NCI-H187 treated with DMSO at 0.1 percent for 48 hours (cell line): Measurements from ENCODE around the gene SELP.
A peak's percentile ranks its signal among the peaks of the same experiment; 100 is the strongest.

Source experiments
- DNase-seq: peaks from one replicate; lab custom pipeline; 2025; lab: John Stamatoyannopoulos, UW

The SELP gene

DNA sequence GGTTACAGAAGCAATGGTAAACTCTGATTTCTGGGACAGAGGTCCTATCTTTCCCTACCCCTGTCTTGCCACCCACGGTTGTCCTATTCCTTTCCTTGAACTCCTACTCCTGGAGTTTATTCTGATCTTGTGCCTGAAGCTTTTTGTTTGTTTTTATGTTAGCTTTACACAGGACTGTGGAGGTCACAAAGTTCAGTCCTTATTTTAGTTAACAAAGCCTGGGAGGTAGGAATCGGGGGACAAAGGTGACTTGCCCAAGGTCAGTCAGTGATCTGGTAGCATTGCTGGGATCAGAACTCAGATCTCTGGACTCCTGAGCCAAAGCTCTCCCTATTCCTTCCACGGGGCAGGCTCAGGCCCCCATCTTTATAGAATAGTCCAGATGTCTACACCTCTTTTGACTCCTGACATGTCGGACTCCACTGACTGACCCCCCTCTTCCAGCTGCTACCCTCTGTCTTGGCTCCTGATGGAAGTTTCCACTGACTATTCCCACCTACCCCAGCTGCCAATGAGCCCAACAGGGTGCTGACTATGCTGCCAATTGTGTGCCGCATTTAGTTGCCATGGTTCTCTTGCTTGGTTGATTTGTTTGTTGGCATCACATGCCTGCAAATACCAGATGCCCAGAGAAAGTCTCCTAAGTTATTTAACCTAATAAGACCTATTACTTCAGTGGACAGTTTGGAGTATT lies 53.5 kb downstream of the SELP start:
- no peak for DNase-seq

DNA sequence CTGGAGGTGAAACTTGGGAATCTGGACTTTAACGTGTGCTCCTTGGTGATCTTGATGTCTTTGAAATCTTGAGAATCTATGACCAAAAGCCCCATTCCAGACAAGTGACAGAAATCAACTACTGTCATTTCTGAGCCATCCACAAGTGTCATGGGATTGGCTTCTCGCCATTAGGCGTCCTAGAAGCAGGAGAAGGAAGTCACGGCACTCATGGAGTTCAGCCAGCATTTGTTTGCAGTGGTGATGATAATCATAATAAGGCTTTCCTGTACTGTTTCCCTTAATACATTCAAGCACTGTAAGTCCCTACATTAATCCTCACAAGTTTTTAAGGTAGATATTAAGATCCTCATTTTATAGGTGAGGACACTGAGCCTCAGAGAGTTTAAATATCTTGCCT lies 55.6 kb downstream of the SELP start:
- DNase-seq = no peak

- DNase-seq = no peak
Observed at GRCh38 chr1:169572187-169572586, 57.7 kb downstream of the SELP start.

- no peak for DNase-seq
Observed at GRCh38 chr1:169571450-169571849, 58.5 kb downstream of the SELP start.

GRCh38 chr1:169570172-169570574 lies 59.8 kb downstream of the SELP start:
- DNase-seq = no peak

- DNase-seq = no peak
Observed at GRCh38 chr1:169568497-169568896, 61.4 kb downstream of the SELP start.

GRCh38 chr1:169565335-169566271 lies 64.3 kb downstream of the SELP start:
- DNase-seq = no peak

- no peak for DNase-seq
Observed at GRCh38 chr1:169563650-169564049, 66.3 kb downstream of the SELP start.

DNA sequence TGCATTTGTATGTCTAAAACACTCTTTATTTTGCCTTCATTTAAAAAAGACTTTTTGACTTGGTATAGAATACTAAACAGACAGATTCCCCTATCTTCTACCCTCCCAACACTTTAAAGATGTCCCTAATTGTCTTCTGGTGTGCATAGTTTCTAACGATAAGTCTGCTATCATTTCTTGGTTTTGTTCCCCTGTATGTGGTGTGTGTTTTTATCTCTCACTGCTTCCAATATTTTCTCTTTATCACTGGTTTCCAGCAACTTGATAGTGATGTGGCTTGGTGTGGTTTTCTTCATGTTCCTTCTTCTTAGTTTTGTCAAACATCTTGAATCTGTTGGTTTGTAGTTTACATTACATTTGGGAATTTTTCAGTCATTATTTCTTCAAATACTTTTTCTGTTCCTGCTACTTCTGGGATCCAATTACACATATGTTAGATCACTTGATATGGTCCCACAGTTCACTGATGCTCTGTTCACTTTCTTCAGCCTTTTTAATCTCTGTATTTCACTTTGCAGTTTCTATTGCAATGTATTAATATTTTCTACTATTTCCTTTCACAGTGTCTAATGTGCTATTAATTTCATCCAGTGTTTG lies 66.8 kb downstream of the SELP start:
- no peak for DNase-seq

DNA sequence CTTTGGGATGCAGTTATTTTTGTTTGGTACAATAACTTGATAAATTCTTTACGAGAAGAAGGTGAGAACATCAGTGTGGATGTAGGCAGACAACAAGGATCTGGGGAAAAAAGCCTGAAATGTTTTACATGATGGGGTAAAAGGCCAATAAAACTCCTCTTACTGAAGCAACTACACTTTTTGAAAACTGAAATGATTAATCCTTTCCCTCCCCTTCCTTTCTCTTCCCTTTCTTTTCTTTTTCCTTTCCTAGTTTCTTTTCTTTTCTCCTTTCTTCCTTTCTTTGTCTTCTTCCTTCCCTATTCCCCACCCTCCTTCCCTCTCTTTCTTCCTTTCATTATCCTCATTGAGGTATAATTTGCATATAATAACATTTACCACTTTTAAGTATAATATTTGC lies 68.2 kb downstream of the SELP start:
- DNase-seq = no peak

GRCh38 chr1:169557131-169557530 lies 72.8 kb downstream of the SELP start:
- no peak for DNase-seq

- DNase-seq = no peak
Observed at GRCh38 chr1:169550294-169550693, 79.6 kb downstream of the SELP start.

DNA sequence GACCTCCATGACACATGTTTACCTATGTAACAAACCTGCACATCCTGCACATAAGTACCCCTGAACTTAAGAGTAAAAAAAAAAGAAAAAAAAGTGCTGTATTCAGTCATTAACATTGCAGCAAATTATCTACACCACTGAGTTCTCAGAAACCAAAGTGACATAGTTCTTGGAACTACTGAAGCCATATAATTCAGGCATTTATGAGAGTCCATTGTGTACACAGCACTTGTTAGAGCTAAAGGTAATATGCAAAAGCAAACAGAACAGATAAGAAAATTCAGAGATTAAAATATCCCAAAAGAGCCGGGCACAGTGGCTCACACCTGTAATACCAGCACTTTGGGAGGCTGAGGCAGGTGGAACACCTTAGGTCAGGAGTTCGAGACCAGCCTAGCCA lies 81.6 kb downstream of the SELP start:
- no peak for DNase-seq

DNA sequence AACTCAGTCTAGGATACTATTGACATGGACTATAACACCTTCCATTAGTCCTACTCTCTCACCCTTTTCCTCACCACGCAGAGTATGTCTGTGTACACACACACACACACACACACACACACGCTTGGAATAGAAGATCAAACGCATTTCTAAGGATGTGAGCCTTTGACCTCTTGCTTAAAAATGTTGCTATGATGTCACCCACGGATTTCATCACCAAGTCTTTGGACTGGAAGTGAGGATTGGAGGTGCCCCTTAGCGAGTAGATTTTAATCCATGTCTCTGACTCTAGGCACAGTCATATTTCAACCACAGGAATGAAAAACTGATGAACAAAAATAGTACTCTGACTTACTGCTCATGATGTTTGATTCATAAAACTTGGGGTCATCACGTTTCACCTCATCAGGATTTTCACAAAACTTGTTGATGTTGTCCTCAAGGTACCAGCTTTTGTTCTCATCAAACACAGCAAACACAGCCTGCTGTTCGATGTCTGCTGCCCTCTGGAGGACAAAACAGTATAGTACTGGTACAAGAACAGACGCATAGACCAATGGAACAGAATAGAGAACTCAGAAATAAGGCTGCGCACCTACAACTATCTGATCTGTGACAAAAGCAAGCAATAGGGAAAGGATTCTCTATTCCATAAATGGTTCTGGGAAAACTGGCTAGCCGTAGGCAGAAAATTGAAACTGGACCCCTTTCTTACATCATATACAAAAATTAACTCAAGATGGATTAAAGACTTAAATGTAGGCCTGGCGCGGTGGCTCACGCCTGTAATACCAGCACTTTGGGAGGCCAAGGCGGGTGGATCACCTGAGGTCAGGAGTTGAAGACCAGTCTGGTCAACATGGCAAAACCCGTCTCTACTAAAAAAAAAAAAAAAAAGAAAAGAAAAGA lies 83.6 kb downstream of the SELP start:
- DNase-seq = peak; percentile 42

- DNase-seq = no peak
Observed at GRCh38 chr1:169545472-169545871, 84.5 kb downstream of the SELP start.

DNA sequence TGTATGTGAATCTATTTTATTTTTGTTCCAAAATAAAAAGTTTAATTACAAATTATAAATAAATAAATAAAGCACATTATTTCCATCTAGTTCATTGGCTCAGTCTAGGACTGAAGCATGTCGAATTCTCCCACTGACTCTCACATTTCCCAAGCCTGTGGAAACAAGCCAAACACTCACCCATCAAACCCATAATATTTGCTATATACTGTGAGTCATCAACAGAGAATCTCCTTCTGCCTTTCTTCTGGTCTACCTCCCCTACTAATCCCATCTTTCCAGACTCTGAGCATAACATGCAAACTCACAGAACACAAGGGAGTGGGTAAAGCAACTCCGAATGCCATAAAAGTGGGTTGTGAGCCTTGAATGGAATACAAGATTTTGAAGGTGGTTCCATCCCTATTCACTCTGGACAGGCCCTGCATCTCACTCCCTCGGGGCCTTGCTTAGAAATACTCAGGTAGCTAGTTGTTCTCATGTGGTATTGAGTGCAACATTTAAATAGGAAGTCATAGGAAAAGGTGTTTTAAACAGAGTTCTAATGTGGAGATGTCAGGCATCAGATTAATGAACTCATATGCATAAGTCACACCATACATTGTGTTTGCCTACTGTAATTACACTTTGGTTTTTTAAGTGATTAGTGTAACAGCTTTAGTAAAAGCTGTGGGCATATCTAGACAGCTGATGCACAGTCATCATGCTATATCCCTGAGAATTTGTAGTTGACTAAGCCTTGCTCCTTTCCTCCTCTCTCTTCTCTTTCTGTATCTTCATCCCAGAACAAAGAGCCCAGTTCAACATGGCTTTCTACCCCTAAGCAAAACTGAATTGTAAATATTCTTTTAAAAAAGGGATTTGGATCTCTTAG lies 90.7 kb downstream of the SELP start:
- DNase-seq = no peak
